K562 (cell line): ENCODE measurements around the gene HSPA8. TPM values are rescaled to one million over a fixed set of nuclear protein-coding genes. Genes with fewer than 3 reads are reported as not detected.
A peak's percentile ranks its signal among the peaks of the same experiment; 100 is the strongest.

Experiments
- CCAR2 ChIP-seq: fragments of 200-400 bp; formaldehyde crosslinking; IDR thresholded peaks from 2 replicates; pipeline ENCODE4 v1.6.1; 2017; ENCODE audit warnings: mild to moderate bottlenecking, low read depth, low read length
- CEBPB ChIP-seq: fragments of 450-650 bp; IDR thresholded peaks from 2 replicates; pipeline ENCODE4 v1.6.1; 2016; ENCODE audit warnings: missing genetic modification characterization, missing compliant biosample characterization
- CEBPG ChIP-seq, 3 experiments: fragments of 200-800 bp in 1 of 3; sonication (Bioruptor generic) in 1 of 3; sonication (generic) in 1 of 3; formaldehyde crosslinking in 1 of 3; IDR thresholded peaks in 2 of 3; conservative IDR thresholded peaks in 1 of 3; 2 replicates each; pipeline versions ENCODE4 v1.6.1 to v1.8.0; 2016 to 2022; ENCODE audit warnings: missing compliant biosample characterization in 2 of 3, missing genetic modification characterization in 2 of 3, mild to moderate bottlenecking in 1 of 3, missing genetic modification reagents in 1 of 3
- EGR1 ChIP-seq: fragments of 450-650 bp; conservative IDR thresholded peaks from 2 replicates; pipeline ENCODE4 v1.6.1; 2017; ENCODE audit warnings: mild to moderate bottlenecking
- FOXA1 ChIP-seq: fragments of 450-650 bp; IDR thresholded peaks from 2 replicates; pipeline ENCODE4 v1.6.1; 2016; ENCODE audit warnings: mild to moderate bottlenecking, borderline replicate concordance
- FOXK2 ChIP-seq, 2 experiments: fragments of 450-650 bp; IDR thresholded peaks in 1 of 2; conservative IDR thresholded peaks in 1 of 2; 2 replicates each; pipeline ENCODE4 v1.6.1; 2016; ENCODE audit warnings: low read depth in 2 of 2, mild to moderate bottlenecking in 1 of 2
- GTF2A2 ChIP-seq: IDR thresholded peaks from 2 replicates; pipeline ENCODE4 v1.6.1; 2016; ENCODE audit warnings: mild to moderate bottlenecking, missing genetic modification characterization, missing compliant biosample characterization
- L3MBTL2 ChIP-seq: fragments of 450-650 bp; IDR thresholded peaks from 2 replicates; pipeline ENCODE4 v1.6.1; 2016; ENCODE audit warnings: mild to moderate bottlenecking, moderate library complexity
- PRMT5 ChIP-seq: sonication (generic); formaldehyde crosslinking; IDR thresholded peaks from 2 replicates; pipeline ENCODE4 v1.5.0; 2020; ENCODE audit warnings: missing genetic modification reagents
- PTBP1 ChIP-seq: fragments of 200-400 bp; formaldehyde crosslinking; IDR thresholded peaks from 2 replicates; pipeline ENCODE4 v1.6.1; 2017; ENCODE audit warnings: low read depth, low read length
- RERE ChIP-seq: sonication (generic); formaldehyde crosslinking; IDR thresholded peaks from 2 replicates; pipeline ENCODE4 v1.8.0; 2023; ENCODE audit warnings: missing genetic modification reagents, mild to moderate bottlenecking, borderline replicate concordance
- SMAD4 ChIP-seq: fragments of 250-450 bp; sonication (Bioruptor Pico); conservative IDR thresholded peaks from 2 replicates; pipeline ENCODE4 v1.8.0; 2021; ENCODE audit warnings: inconsistent platforms, mild to moderate bottlenecking, moderate library complexity
- TEAD2 ChIP-seq: fragments of 450-650 bp; IDR thresholded peaks from 2 replicates; pipeline ENCODE4 v1.6.1; 2016; ENCODE audit warnings: missing genetic modification characterization, control low read depth, missing compliant biosample characterization
- ZNF239 ChIP-seq: fragments of 250-450 bp; sonication (Bioruptor Pico); IDR thresholded peaks from 2 replicates; pipeline ENCODE4 v1.4.0; 2020; ENCODE audit warnings: mild to moderate bottlenecking
- ZNF408 ChIP-seq: fragments of 250-450 bp; sonication (Bioruptor Pico); IDR thresholded peaks from 2 replicates; pipeline ENCODE4 v1.4.0; 2020; ENCODE audit warnings: low read depth, mild to moderate bottlenecking, moderate library complexity
- ZNF79 ChIP-seq: fragments of 250-450 bp; sonication (Bioruptor Pico); IDR thresholded peaks from 2 replicates; pipeline ENCODE4 v1.4.0; 2020; ENCODE audit warnings: low read depth, mild to moderate bottlenecking, moderate library complexity
- polyA plus RNA-seq, 8 experiments: library from polyadenylated mRNA; depleted of rRNA in 4 of 8; stranded (reverse) in 5 of 8; unstranded in 3 of 8; fragments of >200 nt; fragmentation: Nextera tagmentation in 2 of 8; fragmentation: Illumina TruSeq in 1 of 8; extraction: Ambion mirVana in 2 of 8; extraction: Trizol in 1 of 8; gene quantifications; 2 replicates each; pipeline versions ENCODE4 v1.2.1 to v1.2.3, GENCODE V29; 2011 to 2014; ENCODE audit warnings: inconsistent platforms in 1 of 8, missing spikeins in 1 of 8
- total RNA-seq, 7 experiments: library from RNA; depleted of rRNA in 6 of 7; stranded (reverse); fragments of >200 nt in 6 of 7; fragmentation: Illumina TruSeq in 2 of 7; extraction: Trizol in 2 of 7; gene quantifications; 2 replicates each; pipeline versions ENCODE4 v1.2.1 to v1.2.3, GENCODE V29; 2011 to 2021; ENCODE audit warnings: low replicate concordance in 1 of 7
- TF ChIP-seq, protein P1 (sequence below): IDR thresholded peaks from 3 replicates; pipeline ENCODE4 v1.6.1; 2011; ENCODE audit warnings: borderline replicate concordance, mild to moderate bottlenecking, moderate library complexity; ENCODE audit not compliant: insufficient read length; ENCODE audit errors: extremely low read depth
- TF ChIP-seq, protein P2 (sequence below), 2 experiments: fragments of 450-650 bp; IDR thresholded peaks; 2 replicates each; pipeline ENCODE4 v1.6.1; 2016

The HSPA8 gene
- total and polyA plus RNA-seq, 9 of the 15 experiments (the other 6 are each of a cell fraction or from before 2014, with no cell fraction given) = 1,250 to 3,966 (median 2,773) TPM

- TF ChIP-seq, protein P1, sequence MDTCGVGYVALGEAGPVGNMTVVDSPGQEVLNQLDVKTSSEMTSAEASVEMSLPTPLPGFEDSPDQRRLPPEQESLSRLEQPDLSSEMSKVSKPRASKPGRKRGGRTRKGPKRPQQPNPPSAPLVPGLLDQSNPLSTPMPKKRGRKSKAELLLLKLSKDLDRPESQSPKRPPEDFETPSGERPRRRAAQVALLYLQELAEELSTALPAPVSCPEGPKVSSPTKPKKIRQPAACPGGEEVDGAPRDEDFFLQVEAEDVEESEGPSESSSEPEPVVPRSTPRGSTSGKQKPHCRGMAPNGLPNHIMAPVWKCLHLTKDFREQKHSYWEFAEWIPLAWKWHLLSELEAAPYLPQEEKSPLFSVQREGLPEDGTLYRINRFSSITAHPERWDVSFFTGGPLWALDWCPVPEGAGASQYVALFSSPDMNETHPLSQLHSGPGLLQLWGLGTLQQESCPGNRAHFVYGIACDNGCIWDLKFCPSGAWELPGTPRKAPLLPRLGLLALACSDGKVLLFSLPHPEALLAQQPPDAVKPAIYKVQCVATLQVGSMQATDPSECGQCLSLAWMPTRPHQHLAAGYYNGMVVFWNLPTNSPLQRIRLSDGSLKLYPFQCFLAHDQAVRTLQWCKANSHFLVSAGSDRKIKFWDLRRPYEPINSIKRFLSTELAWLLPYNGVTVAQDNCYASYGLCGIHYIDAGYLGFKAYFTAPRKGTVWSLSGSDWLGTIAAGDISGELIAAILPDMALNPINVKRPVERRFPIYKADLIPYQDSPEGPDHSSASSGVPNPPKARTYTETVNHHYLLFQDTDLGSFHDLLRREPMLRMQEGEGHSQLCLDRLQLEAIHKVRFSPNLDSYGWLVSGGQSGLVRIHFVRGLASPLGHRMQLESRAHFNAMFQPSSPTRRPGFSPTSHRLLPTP = no peak
- TF ChIP-seq ZNF239 (CRISPR knock-in tag) = no peak
- TF ChIP-seq PTBP1 = 0 out of 2 replicates have a peak, but pooled peaks have one; percentile 31
- TF ChIP-seq TEAD2 (tag) = no peak
- no peak for TF ChIP-seq FOXK2 (conservative IDR thresholded peaks at IDR 0.05 in 1 of 2, IDR thresholded peaks at IDR 0.05 in 1 of 2; ENCODE audit: low read depth in 2 of 2)
- no peak for TF ChIP-seq ZNF408 (CRISPR knock-in tag)
- TF ChIP-seq, protein P2, sequence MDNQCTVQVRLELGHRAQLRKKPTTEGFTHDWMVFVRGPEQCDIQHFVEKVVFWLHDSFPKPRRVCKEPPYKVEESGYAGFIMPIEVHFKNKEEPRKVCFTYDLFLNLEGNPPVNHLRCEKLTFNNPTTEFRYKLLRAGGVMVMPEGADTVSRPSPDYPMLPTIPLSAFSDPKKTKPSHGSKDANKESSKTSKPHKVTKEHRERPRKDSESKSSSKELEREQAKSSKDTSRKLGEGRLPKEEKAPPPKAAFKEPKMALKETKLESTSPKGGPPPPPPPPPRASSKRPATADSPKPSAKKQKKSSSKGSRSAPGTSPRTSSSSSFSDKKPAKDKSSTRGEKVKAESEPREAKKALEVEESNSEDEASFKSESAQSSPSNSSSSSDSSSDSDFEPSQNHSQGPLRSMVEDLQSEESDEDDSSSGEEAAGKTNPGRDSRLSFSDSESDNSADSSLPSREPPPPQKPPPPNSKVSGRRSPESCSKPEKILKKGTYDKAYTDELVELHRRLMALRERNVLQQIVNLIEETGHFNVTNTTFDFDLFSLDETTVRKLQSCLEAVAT (IDR thresholded peaks at IDR 0.05) = peak; percentile 23 to 58; a peak in 2 of 4 replicates
- no peak for TF ChIP-seq FOXA1
- TF ChIP-seq CEBPB (tag) = peak; percentile 51
- no peak for TF ChIP-seq ZNF79 (CRISPR knock-in tag)
- no peak for TF ChIP-seq CCAR2
- peak; percentile 85 for TF ChIP-seq GTF2A2
- no peak for TF ChIP-seq RERE
- no peak for TF ChIP-seq PRMT5 (CRISPR knock-in tag)
- no peak for TF ChIP-seq CEBPG (CRISPR knock-in tag; IDR thresholded peaks at IDR 0.05)
- TF ChIP-seq CEBPG (tag; conservative IDR thresholded peaks at IDR 0.05 in 1 of 2, IDR thresholded peaks at IDR 0.05 in 1 of 2) = peak in 1 of 2 experiments; percentile 33; a peak in 1 of 4 replicates
- TF ChIP-seq EGR1 = no peak
- no peak for TF ChIP-seq L3MBTL2
- TF ChIP-seq SMAD4 (CRISPR knock-in tag) = no peak
Measured at GRCh38 chr11:123061403-123062157, at the start of gene HSPA8 (continued).
